ENCODE measurements around the gene FZD10.

GRCh38 chr12:130127912-130128789 lies 34.1 kb upstream of the FZD10 start:
- no peak for TF ChIP-seq CTCF (IDR thresholded peaks at IDR 0.05)
- no peak for TF ChIP-seq POLR2A (IDR thresholded peaks at IDR 0.05)
